ENCODE results near the gene GCSAM.

DNA sequence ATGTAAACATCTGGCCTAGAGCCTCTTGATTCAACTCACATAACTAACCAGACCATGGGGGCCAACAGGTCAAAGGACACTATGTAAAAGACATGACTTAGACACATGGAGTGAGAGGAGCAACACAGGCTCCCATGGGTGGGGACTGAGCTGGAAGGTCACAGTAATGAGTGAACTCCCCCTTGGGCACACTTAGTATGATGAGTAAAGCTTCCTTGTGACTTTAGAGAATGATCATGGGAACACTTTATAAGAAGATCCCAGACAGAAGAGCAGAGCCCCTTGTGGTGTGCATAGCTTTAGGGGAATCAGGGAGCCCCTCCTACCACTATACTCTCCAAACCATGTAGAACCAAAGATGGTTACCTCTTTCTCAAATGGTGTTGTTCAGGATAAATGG, 10.2 kb downstream of the GCSAM start:
- TF ChIP-seq EP300 (IDR thresholded peaks at IDR 0.05; ENCODE audit: borderline replicate concordance) (no peak), ZBTB7A (IDR thresholded peaks at IDR 0.05; ENCODE audit: low read depth) (no peak), TAF1 (IDR thresholded peaks at IDR 0.05; ENCODE audit: low read depth) (no peak)

Data from Ishikawa (cell line).